Measurements from ENCODE around the gene ZNF805.

DNA sequence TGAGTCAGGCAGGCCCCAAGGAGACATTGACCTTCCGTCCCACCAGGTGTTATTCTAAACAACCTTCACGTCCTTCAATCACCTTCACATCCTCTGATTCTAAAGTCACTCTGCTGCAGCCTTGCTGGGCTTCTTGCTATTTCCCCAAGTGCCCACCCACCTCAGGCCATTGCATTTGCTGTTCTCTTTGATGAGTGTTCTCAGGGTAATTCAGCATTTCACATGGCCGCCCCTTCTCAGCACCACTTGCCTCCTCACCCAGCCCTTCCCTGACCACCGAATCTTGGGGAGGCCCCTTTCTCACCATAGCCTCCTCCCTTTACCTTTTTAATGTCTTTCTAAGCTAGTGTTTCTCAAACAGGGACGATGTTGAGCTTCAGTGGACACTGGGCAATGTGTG, 4.6 kb downstream of the ZNF805 start:
- TF ChIP-seq, protein P1, sequence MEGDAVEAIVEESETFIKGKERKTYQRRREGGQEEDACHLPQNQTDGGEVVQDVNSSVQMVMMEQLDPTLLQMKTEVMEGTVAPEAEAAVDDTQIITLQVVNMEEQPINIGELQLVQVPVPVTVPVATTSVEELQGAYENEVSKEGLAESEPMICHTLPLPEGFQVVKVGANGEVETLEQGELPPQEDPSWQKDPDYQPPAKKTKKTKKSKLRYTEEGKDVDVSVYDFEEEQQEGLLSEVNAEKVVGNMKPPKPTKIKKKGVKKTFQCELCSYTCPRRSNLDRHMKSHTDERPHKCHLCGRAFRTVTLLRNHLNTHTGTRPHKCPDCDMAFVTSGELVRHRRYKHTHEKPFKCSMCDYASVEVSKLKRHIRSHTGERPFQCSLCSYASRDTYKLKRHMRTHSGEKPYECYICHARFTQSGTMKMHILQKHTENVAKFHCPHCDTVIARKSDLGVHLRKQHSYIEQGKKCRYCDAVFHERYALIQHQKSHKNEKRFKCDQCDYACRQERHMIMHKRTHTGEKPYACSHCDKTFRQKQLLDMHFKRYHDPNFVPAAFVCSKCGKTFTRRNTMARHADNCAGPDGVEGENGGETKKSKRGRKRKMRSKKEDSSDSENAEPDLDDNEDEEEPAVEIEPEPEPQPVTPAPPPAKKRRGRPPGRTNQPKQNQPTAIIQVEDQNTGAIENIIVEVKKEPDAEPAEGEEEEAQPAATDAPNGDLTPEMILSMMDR (tag by site-specific recombination; IDR thresholded peaks at IDR 0.05): no peak
- no peak for TF ChIP-seq ZNF426 (tag by site-specific recombination; IDR thresholded peaks at IDR 0.05)
- TF ChIP-seq, protein P2, sequence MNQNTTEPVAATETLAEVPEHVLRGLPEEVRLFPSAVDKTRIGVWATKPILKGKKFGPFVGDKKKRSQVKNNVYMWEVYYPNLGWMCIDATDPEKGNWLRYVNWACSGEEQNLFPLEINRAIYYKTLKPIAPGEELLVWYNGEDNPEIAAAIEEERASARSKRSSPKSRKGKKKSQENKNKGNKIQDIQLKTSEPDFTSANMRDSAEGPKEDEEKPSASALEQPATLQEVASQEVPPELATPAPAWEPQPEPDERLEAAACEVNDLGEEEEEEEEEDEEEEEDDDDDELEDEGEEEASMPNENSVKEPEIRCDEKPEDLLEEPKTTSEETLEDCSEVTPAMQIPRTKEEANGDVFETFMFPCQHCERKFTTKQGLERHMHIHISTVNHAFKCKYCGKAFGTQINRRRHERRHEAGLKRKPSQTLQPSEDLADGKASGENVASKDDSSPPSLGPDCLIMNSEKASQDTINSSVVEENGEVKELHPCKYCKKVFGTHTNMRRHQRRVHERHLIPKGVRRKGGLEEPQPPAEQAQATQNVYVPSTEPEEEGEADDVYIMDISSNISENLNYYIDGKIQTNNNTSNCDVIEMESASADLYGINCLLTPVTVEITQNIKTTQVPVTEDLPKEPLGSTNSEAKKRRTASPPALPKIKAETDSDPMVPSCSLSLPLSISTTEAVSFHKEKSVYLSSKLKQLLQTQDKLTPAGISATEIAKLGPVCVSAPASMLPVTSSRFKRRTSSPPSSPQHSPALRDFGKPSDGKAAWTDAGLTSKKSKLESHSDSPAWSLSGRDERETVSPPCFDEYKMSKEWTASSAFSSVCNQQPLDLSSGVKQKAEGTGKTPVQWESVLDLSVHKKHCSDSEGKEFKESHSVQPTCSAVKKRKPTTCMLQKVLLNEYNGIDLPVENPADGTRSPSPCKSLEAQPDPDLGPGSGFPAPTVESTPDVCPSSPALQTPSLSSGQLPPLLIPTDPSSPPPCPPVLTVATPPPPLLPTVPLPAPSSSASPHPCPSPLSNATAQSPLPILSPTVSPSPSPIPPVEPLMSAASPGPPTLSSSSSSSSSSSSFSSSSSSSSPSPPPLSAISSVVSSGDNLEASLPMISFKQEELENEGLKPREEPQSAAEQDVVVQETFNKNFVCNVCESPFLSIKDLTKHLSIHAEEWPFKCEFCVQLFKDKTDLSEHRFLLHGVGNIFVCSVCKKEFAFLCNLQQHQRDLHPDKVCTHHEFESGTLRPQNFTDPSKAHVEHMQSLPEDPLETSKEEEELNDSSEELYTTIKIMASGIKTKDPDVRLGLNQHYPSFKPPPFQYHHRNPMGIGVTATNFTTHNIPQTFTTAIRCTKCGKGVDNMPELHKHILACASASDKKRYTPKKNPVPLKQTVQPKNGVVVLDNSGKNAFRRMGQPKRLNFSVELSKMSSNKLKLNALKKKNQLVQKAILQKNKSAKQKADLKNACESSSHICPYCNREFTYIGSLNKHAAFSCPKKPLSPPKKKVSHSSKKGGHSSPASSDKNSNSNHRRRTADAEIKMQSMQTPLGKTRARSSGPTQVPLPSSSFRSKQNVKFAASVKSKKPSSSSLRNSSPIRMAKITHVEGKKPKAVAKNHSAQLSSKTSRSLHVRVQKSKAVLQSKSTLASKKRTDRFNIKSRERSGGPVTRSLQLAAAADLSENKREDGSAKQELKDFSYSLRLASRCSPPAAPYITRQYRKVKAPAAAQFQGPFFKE (tag by site-specific recombination; IDR thresholded peaks at IDR 0.05; ENCODE audit: borderline replicate concordance): no peak
- TF ChIP-seq ZEB2 (tag by site-specific recombination; IDR thresholded peaks at IDR 0.05): no peak
- no peak for TF ChIP-seq GLI4 (tag by site-specific recombination; IDR thresholded peaks at IDR 0.05)
- TF ChIP-seq, protein P3, sequence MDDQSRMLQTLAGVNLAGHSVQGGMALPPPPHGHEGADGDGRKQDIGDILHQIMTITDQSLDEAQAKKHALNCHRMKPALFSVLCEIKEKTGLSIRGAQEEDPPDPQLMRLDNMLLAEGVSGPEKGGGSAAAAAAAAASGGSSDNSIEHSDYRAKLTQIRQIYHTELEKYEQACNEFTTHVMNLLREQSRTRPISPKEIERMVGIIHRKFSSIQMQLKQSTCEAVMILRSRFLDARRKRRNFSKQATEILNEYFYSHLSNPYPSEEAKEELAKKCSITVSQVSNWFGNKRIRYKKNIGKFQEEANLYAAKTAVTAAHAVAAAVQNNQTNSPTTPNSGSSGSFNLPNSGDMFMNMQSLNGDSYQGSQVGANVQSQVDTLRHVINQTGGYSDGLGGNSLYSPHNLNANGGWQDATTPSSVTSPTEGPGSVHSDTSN (CRISPR knock-in tag; IDR thresholded peaks at IDR 0.05): no peak
- TF ChIP-seq YY1 (tag by site-specific recombination; IDR thresholded peaks at IDR 0.05): no peak
